GM21360 (cell line): ENCODE measurements around the gene UNC13A.

Experiments used
- ATAC-seq: cut with Tn5 transposase; IDR thresholded peaks from one replicate; pipeline ENCODE4 v1.9.1; 2021; ENCODE audit warnings: mild to moderate bottlenecking, moderate library complexity; ENCODE audit not compliant: unreplicated experiment

Gene UNC13A

DNA sequence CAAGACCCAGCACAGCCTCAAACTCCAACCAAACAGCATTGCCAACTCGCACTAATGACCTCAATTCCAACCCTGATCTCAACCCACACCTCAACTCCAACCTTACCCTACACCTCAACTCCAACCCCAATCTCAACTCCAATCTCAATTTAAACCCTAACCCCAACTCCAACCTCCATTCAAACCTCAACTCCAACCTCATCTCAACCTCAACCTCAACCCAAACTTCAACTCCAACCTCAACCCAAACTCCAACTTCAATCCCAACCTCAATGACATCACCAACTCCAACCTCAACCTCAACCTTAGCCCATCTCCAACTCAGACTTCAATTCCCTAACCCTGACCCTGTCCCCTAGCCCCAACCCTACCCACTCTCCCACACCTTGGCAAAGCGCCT lies 58.4 kb downstream of the UNC13A start:
- ATAC-seq = no peak

DNA sequence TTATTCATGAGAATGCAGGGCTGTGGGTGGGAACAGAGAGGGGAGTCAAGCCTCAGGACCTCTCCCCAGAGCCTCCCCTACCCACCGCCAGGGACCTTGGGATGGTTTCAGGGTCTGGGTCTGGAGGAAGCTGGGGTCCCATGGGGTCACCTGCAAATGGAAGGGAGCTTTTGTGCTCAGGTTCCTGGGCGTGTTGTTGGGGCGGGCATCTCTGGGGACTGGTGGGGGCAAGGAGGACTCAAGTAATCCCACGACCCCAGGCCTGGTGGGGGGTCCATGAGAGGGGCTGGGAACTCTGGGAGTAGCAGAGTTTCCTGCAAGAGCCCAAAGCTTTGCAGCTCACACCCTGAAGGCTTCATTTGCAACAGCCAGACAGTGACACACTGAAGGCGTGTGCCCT lies 60.2 kb downstream of the UNC13A start:
- no peak for ATAC-seq

DNA sequence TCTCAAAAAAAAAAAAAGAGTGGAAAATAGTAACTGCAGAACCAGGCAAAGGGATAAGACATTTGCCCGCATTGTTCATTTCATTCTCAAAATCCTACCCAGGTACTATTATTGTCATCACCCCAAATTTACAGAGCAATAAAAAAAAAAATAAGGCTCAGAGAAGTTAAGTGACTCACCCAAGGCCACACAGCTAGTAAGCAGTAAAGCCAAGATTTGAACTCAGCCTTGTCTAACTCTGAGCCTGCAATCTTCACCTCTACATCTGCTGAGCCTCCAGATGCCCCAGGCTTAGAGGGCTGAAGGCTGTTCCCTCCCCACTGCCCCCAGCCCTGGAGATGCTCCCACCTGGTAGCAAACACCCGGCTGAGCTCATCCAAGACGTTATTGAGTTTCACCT lies 61.0 kb downstream of the UNC13A start:
- no peak for ATAC-seq

DNA sequence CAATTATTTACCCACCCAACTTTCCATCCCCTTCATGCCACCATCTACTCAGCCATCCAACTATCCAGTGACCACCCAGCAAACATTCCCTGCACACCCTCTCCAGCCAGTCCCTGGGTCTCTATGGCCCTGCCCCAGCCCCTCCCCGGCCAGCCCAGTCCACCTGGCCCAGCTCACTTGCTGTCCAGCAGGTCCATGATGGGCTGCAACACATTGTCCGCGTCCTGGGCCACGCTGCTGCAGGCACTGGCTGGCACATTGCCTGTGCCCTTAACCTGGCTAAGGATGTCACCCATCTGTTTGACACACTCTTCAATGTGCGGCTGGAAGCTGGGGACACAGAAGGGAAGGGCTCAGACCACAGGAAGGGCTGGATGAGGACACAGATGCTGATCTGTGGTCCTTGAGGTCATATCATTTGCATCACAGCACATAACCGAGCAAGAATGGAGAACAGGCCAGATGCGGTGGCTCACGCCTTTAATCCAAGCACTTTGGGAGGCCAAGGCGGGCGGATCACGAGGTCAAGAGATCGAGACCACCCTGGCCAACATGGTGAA lies 61.6 kb downstream of the UNC13A start:
- ATAC-seq = no peak

DNA sequence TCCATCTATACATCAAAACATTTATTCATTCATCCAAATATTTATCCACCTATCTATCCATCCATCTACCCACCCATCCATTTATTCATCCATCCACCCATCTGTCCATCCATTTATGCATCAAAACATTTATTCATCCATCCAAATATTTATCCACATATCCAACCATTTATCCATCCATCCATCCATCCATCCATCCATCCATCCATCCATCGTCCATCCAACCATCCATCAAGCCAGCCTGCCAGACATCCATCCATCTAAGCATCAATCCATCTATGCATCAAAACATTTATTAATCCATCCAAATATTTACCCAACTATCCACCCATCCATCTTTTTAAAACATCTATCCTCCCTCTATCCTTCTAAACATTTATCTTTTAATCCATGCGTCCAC lies 62.2 kb downstream of the UNC13A start:
- ATAC-seq = no peak

DNA sequence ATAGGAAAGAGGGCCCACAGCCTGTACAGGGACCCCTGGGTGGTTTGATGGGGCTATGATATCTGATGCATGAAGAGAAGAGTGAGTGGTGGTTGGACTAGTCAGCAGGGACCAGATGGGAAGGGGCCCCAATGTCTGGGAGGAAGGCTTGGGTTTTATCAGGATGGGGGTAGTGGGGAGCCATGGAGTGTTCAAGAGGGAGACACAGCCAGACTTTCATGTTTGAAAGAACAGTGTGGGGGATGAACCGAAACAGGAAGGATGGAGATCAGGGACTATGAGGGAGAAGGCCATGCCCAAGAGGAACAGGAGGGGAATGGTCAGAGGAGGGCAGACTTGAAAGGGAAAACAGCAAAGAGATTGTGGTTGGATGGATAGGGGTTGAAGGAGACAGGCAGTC lies 63.1 kb downstream of the UNC13A start:
- ATAC-seq = no peak

DNA sequence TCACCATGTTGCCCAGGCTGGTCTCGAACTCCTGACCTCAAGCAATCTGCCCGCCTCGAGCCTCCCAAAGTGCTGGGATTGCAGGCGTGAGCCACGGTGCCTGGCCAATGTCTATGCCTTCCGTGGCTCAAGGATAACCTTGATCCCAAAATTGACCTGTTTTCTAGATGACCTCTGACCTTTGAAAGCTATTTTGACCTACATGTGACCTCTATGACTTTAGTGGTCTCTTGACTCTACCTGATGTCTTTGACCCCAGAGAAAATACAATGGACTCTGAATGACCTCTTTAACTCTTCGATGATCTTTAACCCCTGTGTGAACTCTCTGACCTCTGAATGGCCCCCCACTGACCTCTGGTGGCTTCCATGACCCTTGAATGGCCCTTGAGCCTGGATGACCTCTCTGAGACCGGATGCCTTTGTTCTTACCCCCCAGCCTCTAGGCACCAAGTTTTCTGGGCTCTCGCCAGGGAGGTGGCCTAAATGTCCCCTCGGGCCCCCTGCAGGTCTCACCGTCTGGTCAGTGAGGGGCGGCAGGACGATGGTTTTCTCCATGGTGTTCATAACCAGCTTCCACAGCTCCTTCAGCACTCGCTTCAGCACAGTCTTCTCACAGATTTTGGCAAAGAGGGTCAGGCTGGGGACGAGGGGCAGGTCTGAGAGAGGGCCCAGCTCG lies 63.7 kb downstream of the UNC13A start:
- ATAC-seq = no peak

DNA sequence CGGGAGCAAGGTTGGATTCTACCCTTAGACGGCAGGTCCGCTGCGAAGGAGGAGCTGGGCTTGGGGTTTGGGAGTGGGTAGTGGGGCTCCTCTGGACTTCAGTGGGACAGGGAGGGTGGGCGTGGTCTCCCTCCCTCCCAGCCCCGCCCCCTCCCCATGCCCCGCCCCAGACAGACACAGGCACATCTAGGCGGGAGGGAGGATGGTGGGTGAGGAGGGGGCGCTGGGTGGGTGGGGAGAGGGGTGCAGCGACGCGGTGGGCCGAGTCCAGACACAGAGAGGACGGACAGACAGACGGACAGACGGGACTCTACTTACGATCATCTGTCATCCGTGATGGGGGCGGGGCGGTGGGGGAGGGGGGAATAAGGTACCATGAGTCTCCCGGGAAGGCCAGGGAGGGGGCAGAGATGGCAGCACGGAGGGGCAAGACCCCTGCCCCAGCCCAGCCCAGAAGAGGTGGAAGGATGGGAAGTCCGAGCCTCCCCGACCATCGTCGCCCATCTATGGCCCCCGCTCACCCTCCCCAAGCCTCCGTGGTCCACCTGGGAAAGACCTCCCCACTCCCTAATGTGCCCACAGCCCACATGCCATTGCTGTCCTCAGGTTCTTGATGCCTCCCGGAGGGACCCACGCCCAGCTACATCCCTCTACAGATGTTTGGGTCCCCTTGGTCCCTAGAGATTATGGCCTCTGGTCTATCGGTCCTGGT lies 64.8 kb downstream of the UNC13A start:
- ATAC-seq = no peak

DNA sequence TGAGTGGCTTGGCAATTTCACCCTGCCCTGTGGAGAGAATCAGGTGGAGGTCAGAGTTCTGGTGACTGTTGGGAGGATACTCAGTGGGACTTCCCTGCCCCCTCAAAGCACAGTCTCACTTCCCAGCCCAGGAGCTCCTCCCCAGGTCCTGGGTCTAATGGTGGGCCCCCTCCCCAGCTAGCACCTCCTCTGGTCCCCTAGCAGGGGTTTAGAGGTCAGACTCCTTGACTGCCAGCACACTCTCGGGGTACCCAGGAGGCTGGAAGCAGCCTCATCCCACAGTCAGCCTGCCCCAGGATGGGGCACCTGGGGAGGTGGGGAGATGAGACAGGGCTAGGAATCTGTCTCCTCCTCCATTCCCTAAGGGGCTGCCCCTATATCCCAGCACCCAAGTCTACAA lies 67.5 kb downstream of the UNC13A start:
- ATAC-seq = no peak

DNA sequence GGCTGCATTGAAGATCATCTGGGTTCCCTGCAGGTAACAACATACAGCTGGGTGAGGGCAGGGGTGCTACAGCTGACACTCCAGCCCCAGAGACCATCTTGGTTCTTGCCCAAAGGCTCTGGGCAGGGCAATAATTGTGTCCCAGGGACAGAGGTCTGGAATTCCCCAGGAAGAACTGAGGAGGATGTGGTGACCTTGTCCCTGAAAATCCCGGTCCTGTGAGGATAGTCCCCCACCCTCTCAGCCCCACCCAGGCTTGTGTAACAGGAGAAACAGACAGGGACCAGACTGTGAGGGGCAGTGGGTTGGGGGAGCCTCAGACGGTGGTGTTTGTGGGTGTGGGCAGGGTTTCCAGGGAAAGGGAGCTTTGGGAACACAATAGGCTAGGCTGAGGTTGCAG lies 69.2 kb downstream of the UNC13A start:
- ATAC-seq = no peak

DNA sequence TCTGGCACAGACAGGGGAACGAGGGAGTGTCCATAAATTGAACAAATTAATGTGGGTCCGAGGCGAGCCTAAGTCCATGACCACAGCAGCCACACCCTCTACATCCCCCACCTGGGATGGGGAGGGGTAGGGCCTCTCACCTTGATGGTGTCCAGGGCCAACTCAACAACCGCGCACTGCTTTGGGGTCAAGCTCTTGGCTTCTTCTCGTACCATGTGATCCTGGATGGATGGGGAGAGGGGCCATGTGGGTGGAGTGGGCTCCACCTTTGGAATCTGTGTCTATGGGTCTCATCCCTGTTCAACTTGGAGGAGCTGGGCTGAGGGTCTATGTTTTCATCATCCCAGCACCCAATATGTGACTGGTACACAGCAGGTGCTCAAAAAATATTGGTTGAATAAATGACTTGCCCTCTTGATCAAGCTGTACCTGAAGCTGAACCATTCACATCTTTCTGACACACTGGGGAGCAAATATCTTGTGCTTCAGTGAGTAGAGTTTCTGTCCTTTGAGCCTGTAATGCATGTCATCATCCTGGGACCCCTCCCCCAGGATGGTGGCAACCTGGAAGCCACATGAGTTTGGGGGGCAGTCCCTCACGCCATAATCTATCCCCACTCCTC lies 69.8 kb downstream of the UNC13A start:
- ATAC-seq = no peak

DNA sequence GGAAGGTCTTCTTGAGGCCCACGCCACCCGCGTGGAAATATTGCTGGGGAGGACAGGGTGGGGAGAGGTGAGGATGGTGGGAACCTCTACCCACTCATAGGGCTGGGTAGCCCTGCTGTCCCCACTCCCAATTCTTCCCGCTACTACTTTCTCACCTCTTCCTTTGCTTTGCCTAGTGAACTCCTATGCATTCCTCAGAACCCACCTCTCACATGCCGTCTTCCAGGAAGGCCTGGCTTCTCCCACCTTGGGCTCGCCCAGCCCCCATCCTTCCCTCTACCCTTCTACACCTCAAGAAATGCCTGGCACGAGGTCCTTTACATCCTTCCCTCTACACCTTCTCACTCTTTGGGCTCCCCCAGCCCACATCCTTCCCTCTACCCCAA lies 70.4 kb downstream of the UNC13A start:
- ATAC-seq = no peak

DNA sequence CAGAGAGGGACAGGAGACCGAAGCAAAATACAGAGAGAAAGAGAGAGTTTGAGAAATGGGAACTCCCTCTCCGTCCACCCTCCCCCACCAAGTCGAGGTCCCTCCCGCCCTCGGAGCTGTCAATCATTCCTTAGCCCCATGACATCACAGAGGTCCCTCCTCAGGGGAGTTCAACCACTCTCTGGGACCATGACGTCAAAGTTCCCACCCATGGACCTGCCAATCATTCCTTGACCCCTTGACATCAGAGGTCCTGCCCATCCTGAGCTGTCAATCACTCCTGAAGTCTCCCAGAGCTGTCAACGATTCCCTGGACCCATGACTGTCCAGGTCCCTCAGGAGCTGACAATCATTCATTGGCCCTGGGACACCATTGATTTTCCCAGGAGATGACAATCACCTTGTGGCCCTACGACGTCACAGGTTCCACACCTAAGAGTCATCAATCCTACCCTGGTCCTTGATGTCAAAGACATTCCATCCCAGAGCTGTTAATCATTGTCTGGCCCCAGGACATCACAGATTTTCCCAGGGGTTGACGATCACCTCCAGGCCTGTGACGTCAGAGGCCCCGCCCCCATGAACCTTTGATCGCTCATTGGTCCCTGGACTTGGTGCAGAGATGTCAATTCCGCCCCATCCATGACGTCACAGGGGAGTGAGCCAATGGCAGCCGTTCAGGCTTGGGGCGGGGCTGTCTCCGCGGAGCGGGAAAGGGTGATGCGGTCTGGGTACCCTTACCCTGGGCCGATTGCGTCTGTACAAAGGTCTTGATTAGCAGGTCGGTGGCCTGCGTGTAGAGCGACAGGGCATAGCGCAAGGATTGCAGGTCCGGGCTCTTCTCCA lies 71.0 kb downstream of the UNC13A start:
- ATAC-seq = no peak

DNA sequence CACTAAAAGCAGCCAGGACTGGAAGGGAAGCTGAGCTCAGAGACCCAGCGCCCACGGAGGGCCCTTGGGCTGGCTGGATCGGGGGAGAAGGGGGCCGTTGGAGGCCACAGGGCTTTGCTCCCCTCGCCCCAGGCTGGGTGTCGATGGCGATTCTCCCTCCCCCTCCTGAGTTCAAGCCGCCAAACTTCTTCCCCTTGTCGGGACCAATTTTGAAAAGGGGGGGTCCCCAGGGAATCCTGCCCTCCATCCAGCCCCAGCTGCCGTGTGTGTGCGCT lies 71.5 kb downstream of the UNC13A start:
- ATAC-seq = no peak

DNA sequence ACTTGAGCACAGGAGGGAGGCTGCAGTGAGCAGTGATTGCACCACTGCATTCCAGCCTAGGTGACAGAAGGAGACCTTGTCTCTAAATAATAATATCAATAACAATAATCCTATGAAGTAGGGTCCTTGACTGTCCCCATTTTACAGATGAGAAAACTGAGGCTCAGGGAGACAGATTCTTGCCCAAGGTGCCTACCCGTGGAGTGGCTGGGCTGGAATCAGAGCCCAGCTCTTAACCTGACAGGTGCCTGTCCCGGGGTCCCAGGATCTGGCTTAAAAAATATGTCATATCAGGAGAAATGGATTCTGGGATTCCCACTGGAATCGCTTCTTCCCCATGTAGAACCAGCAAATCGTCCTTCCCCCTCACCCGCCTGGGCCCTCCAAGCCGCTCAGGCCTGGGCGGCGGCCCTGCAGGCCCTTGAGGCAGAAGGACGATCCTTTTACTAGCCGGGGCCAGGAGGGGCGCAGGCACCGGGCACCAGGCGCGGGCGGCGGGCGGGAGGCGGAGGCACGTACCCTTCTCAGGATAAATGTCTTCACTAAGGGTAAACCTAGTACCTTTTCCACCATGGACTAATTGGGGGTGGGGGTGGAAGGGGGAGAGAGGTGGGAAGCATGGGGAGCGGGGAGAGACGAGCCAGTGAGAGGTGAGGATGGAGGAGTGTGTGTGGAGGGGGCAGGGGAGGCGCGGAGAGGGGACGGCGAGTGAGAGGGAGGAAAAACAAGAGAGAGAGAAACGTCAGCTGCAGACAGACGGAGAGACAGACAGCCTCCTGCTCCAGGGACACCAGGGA lies 72.1 kb downstream of the UNC13A start:
- no peak for ATAC-seq

DNA sequence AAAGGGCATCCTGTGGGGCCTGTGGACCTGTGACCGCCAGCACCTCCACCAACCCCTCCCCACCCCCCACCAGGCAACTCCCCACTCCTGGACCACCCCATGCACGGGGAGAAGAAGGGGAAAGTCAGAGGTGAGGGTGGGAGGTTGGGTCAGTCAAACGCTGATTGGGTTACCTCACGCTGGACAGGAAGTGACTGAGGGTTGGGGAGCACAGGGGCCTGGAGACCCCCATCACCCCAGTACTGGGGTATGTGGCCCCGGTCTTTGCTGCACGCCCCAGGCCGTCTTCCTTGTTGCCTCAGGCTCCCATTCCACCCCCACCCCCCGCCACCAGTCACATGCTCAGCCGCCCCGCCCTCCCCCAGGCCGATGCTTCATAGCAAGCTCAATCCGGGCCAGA lies 73.7 kb downstream of the UNC13A start:
- ATAC-seq = no peak

DNA sequence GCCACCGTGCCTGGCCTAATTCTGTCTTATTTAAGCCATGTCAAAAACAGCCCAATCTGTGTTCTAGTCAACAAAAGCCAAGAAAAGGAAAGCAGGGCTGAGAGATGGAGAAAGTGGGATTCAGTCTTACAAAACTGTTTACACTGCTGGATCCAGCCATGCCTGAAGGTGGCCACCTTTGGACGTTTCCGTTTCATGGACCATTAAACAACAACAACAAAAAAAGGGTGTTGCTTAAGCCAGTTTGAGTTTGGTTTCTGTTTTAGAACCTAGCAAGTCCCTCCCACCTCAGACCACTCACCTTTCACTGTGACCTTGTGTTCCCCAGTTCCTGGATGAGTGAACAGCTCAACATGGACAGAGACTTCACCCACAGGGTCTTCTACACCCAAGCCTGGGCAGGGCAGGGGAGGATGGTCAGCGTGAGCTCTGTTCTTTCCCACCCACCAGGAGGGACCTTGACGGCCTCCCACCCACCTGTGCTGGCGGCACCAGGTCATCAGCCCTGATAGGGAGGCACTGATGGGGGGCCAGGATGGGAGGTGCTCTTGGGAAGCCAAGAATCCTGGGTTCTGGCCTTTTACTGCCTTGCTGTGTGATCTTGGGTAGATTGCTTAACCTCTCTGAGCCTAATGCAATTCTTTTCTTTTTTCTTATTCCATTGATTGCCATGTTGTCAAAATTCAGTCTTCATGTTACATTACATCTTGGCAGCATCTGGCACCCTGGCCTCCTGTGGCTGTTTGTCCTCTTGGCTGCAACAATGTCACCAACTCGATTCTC lies 76.5 kb downstream of the UNC13A start:
- no peak for ATAC-seq

DNA sequence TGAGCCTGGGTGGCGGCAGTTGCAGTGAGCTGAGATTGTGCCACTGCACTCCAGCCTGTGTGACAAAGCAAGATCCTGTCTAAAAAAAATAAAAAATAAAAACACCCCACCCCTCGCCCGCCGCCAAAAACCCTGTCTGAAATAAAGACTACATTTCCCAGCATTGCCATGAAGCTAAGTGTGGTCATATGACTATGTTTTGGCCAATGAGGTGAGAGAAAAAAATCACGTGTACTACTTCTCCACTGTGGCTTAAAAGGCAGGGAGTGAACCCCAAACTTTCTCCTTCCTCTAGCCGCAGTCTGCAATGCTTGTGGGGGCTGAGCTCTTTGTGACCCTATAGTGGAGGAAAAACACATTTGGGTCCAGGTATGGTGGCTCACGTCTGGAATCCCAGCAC lies 77.8 kb downstream of the UNC13A start:
- ATAC-seq = no peak

DNA sequence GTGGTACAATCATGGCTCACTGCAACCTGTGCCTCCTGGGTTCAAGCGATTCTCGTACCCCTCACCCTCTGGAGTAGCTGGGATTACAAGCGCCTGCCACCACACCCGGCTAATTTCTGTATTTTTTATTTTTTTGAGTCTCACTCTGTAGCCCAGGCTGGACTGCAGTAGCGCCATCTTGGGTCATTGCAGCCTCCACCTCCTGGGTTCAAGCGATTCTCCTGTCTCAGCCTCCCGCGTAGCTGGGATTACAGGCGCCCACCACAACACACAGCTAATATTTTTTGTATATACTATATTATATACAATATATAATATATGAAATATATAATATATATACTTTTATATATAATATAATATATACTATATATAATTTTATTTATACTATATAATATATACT lies 80.2 kb downstream of the UNC13A start:
- ATAC-seq = no peak
